ENCODE measurements around the gene LRRN4CL.
"Not testable (repeated sequence)": the region's sequence is repeated elsewhere in the genome, so short reads cannot be mapped to it uniquely, and the experiment has no call there.

LRRN4CL gene

DNA sequence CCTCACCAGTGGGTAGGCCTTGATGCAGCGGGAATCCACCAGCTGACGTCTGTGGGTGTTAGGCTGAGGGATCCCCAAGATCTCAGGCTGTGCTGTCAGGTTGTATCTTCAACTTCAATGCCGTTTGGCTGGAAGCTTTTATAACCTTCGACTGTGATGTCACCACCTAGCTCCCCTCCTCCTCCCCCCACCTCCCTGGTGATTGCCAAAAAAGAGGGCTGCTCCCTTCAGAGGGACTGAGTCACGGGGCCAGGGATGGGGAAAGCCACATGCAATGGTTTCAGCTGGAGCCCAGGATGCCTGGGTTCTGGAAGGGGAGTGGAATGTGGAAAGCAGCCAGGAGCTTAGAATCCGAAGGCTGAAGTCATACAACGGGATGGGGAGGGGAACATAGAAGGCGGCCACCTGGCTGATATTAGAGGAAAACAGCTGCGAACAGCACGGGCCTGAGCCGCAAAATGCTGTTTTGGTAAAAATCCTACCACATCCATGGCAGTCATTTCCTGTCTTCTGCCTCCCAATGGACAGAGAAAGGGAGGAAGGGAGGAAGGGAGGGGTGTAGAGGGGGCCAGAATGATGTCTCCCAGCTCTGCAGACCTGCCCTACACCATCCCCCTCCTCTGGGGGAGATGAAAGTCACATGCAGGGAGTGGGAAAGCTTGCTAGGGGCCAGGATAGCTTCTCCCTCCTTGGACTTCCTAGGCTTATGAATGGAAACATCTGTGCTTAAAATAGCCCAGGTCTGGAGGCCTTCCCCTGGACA is at the start of gene LRRN4CL:
LRRN4CL (minus strand) TSS at position 110 of the 763 bp plus-strand sequence. CDS start 1,022 bp downstream, outside the sequence.
- DNase-seq, result no peak

DNA sequence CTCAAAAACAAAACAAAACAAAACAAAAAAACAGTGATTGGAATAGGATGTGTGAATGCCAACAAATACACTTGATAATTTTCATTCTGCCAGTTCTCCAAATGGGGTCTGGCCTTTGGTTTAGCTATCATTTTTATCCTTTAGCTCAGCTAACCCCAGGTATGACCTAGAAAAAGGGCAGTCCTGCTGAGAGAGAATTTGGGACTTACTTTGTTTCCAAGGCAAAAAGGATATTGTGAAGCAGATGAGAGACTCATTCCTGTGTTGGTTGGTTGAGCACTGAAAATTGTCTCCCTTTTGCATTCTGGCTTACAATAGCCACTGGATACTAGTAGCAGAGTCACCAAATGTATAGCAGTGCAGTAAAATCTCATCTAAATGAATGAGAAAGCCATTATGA is 47.9 kb upstream of the LRRN4CL start:
- DNase-seq, result no peak

DNA sequence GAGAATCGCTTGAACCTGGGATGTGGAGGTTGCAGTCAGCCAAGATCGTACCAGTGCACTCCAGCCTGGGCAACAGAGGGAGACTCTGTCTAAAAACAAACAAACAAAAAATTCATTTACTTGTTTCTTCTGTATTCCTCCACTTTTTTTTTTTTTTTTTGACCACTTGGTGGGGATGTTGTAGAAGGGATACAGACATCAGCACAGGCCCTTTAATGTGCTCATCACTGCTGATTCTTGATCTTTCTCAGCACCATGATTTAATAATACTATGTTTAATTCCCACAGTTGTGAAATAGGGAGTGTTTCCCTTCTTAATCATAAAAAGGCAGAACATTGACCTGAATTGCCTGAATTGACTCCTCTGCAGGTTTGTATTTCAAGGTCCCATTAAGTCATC is 43.5 kb upstream of the LRRN4CL start:
- DNase-seq, result peak; percentile 22

DNA sequence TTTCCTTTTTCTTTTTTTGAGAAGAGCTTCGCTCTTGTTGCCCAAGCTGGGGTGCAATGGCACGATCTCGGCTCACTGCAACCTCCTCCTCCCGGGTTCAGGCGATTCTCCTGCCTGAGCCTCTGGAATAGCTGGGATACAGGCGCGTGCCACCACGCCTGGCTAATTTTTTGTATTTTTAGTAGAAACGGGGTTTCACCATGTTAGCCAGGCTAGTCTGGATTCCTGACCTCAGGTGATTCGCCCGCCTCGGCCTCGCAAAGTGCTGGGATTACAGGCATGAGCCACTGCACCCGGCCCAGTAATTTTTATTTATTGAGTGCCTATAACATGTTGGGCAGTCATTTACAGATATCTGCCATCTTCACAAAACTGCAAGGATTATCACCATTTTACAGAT is 40.7 kb upstream of the LRRN4CL start:
- not testable (repeated sequence) for DNase-seq

GRCh38 chr11:62728171-62728988 is 39.0 kb upstream of the LRRN4CL start, which contains the start of gene TTC9C:
Gene TTC9C (plus strand): TSS chr11:62728486. CDS start chr11:62728849, 363 bp downstream.
- peak; percentile 84 for DNase-seq

GRCh38 chr11:62727872-62728170 is 38.5 kb upstream of the LRRN4CL start:
- DNase-seq, result peak; percentile 97

DNA sequence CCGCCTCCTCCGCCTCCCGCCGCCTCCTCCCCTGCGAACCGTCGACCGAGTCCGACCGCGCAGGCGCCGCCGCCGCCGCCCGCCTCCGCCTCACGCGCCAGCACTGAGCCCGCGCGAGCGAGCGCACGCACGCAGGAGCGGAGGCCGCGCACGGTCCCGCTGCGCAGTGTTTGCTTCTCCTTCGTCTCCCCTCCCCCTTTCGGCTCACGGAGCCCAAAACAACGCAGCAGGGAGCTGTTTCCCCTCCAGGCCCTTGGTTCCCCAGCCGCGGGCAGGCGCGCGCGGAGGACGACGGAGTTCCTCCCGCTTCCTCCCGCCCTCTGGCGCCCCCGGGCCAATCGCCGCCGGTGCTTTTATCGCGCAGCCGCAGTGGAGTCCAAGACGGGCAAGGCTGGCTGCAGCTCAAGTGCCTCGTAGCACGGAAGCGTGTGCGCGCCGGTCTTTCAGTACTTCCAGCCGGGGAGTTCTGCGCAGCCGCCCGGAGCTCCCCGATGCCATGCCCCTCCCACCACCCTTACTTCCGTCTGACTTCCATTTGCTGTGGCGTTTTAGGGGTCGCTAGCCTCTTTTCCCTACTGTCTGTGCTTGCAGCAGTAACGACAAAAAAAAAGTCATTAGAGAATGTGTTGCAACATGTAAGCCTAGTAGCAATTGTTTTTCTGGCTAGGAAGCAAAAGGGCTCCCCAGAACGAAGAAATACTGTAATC is 38.0 kb upstream of the LRRN4CL start, which contains the start of gene HNRNPUL2:
HNRNPUL2 (minus strand) TSS at position 293 of the 707 bp plus-strand sequence. CDS start 301 bp downstream, outside the sequence.
- DNase-seq, result peak; percentile 99

- DNase-seq, result no peak
Measured at GRCh38 chr11:62726915-62727164, 37.5 kb upstream of the LRRN4CL start.

DNA sequence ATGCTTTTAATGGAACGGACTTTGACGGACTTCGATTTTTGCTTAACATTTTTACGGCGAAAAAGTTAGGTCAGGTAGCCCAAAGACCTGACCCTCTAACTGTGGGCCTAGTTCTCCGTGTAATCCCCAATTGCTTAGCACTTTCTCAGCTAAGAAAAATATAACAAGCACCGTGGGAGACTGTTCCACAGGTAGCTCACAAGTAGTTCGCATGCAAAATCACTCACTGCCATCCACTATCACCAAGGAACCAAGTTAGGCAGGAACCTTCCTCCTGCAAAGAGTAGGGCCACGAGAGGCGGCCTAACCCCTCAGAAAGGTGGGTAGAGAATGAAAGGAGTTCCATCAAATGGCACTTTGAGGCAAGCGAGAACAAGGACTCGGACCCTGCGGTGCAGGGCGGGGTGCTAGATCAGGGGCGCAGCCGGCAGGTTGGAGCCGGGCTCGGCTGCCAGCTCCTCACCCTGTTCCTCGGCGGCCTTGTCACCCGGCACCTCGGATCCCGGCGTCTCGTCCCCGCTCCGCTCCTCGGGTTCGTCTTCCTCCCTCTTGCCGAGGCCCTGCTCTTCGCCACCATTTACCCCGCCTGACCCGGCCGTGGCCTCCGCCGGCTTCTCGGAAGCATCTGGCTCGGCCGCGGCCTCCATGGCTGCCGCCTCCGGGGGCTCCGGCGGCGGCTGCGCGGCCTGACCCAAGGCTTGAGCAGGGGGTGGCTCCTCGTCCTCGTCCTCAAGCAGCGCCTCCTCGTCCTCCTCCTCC is 37.0 kb upstream of the LRRN4CL start:
- DNase-seq, result no peak

GRCh38 chr11:62725646-62726045 is 36.3 kb upstream of the LRRN4CL start:
- no peak for DNase-seq

GRCh38 chr11:62724171-62724570 is 34.8 kb upstream of the LRRN4CL start:
- no peak for DNase-seq

- DNase-seq, result no peak
Measured at GRCh38 chr11:62721994-62722393, 32.7 kb upstream of the LRRN4CL start.

- no peak for DNase-seq
Measured at GRCh38 chr11:62719302-62719978, 30.1 kb upstream of the LRRN4CL start.

- DNase-seq, result no peak
Measured at GRCh38 chr11:62716816-62717215, 27.5 kb upstream of the LRRN4CL start.

DNA sequence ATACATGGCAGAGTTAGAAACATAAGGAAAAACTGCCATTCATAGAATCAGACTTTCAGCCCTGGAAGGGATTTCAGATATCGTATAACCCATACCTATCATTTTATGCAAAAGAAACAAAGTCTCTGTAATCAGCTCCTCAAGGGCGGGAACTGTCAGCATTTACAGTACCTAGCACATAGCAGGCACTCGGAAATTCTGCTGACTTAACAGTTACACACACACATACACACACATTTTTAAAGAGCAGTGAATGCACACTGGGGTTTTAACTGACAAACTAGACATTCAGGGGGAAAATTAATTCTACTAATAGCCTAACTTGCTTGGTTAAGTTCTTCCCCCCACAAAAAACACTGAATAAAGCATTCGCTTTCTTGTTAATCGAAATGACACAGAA is 26.9 kb upstream of the LRRN4CL start:
- no peak for DNase-seq

DNA sequence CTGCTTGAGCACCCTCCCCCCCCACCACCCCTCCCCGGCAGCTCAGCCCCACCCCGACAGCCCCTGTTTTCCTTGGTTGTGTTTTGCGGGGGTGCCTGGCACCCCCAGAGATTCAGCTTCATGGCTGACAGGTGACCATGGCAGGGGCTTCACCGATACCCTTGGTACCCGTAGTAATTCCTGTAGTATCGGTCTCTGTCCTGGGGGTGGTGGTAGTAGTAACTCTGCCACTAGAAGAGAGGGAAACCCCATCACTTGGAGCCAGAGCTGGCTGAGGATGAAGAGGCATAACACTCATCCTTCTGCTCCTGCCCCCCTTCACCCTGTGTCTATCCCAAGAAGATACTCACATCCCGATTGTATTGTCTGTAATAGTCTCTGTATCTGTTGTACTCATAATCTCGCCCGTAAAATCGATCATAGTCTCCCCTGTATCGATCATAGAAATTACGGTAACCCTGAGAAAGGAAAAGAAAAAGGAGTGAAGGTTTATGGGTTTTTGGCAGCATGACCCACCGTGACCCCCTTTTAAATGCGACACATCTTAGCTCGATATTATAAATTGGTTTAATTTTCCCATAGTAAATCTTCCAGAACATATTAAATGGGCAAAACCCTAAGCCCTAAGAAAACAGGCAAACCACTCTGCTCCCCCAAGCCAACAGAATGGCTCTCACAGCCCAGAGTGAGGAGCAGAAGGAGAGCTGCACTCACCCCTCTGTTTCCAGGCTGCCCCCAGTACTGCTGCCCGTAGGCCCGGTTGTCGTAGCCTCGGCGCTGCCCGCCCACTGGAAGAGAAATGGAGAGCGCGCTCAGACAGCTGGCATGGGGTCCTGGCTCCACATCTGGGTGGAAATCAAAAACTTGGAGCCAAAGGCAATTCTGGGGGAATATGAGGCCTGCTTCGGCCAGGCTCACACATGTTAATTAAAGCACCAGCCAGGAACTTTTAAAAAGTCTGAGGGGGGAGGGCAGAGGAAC is 26.1 kb upstream of the LRRN4CL start:
- no peak for DNase-seq

- DNase-seq, result no peak
Measured at GRCh38 chr11:62713343-62713742, 24.0 kb upstream of the LRRN4CL start.

- DNase-seq, result no peak
Measured at GRCh38 chr11:62712861-62713260, 23.5 kb upstream of the LRRN4CL start.

DNA sequence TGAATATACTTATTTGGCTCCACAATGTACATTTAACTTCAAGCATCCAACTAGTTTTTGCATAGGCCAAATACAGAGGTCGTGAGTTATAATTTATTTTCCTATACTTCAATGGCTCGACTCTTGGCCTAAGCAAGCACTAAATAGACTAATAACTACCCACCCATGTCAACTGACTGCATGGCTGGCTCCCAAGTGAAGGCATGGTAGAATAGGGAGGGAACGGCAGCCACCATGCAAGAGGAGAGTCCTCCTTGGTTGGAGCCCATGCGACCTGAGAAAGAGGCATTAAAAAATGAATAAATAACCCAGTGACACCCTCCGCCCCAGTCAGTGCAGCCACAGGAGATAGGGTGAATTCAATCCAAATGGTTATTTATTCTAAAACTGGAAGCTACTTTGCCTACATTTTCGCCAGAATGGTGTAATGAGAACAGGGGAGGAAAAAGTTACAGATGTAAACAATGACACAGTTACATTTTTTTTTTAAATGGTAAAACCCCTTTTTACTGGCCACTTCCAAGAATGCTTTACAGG is 23.0 kb upstream of the LRRN4CL start:
- DNase-seq, result no peak

GRCh38 chr11:62710001-62710345 is 20.6 kb upstream of the LRRN4CL start:
- DNase-seq, result peak; percentile 41
